Tibial artery (tissue), 4 donors: ENCODE results near the gene TP53RK.

Experiments used
- DNase-seq, 2 donors: peaks; one replicate each; pipeline ENCODE4 v3.0.0-alpha.2; 2019
- H3K27ac ChIP-seq, 2 donors: fragments of 200-600 bp; sonication (generic) in 1 of 2; 1 replicate in 1 of 2; 2 replicates in 1 of 2; pipeline ENCODE4 v1.5.1; 2018 to 2019; ENCODE audit warnings: mild to moderate bottlenecking in 1 of 2
- H3K27me3 ChIP-seq, 2 donors: fragments of 200-600 bp; sonication (generic) in 1 of 2; one replicate each; pipeline versions ENCODE4 v1.5.1 to v1.6.0; 2016 to 2019
- H3K36me3 ChIP-seq, 3 donors: fragments of 200-600 bp; sonication (generic) in 2 of 3; one replicate each; pipeline ENCODE4 v1.5.1; 2016 to 2019; ENCODE audit warnings: mild to moderate bottlenecking in 2 of 3
- H3K4me1 ChIP-seq, 4 donors: fragments of 200-600 bp; sonication (generic) in 2 of 4; 1 replicate in 3 of 4; 2 replicates in 1 of 4; pipeline ENCODE4 v1.5.1; 2016 to 2019
- H3K4me3 ChIP-seq, 2 donors: fragments of 200-600 bp; sonication (generic) in 1 of 2; 1 replicate in 1 of 2; 2 replicates in 1 of 2; pipeline ENCODE4 v1.5.1; 2018 to 2019; ENCODE audit warnings: mild to moderate bottlenecking in 2 of 2
- H3K9me3 ChIP-seq, 3 donors: fragments of 200-600 bp; sonication (generic) in 1 of 3; one replicate each; pipeline ENCODE4 v1.5.1; 2016 to 2019
- CTCF ChIP-seq, 2 experiments: fragments of 200-600 bp in 1 of 2; fragments of 450-650 bp in 1 of 2; IDR thresholded peaks; one replicate each; pipeline ENCODE4 v1.5.1; 2017 to 2019; ENCODE audit warnings: antibody characterized with exemption in 2 of 2, mild to moderate bottlenecking in 1 of 2, moderate library complexity in 1 of 2
- intact Hi-C: fragments of 100-400 bp; cut with DNase I; formaldehyde crosslinking; loops from one replicate; pipeline ENCODE4 v1.15.0; 2023; ENCODE audit warnings: low total_unique reads

TP53RK gene

GRCh38 chr20:46723039-46723438 lies 33.8 kb upstream of the TP53RK start:
- Histone ChIP-seq H3K4me1 (no peaks in the 10 kb centered on the region), H3K4me3 (no peak overlapping the region), H3K9me3 (peaks cover 0 to 10% (median 3%) of the 10 kb centered on the region in 3 donors), H3K36me3 (peaks cover 0 to 26% (median 20%) of the 10 kb centered on the region in 3 donors), H3K27ac (no peak overlapping the region), H3K27me3 (no peaks in the 10 kb centered on the region)
- intact Hi-C loops = no loop called here
- no peak for TF ChIP-seq CTCF (IDR thresholded peaks at IDR 0.05)
- DNase-seq = no peak

DNA sequence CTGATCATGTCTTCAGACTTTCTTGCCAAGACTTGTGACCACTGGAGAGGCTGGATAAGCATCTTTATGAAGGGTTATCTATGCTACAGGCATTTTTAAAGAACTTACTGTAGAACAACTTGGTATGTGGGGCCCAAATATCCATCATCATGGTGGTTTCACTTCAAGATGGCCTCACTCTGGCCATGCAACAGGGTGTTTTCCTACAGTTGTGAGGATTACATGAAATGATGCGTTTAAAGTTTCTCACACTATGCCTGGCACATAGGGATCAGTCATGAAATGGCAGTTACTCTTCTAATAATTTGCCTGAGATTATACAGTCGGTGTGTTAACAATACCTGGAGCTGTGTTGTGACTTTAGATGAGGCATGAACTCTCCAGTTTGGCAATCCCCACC lies 33.2 kb upstream of the TP53RK start:
- TF ChIP-seq CTCF (IDR thresholded peaks at IDR 0.05) = no peak
- intact Hi-C loops = no loop called here
- no peaks in the 10 kb centered on the region for H3K27me3 ChIP-seq
- no peak for DNase-seq
- H3K4me3 ChIP-seq = no peak overlapping the region
- H3K36me3 ChIP-seq = peaks cover 0 to 23% (median 20%) of the 10 kb centered on the region in 3 donors
- peaks cover 0 to 10% (median 3%) of the 10 kb centered on the region in 3 donors for H3K9me3 ChIP-seq
- H3K27ac ChIP-seq = no peak overlapping the region
- H3K4me1 ChIP-seq = no peaks in the 10 kb centered on the region

DNA sequence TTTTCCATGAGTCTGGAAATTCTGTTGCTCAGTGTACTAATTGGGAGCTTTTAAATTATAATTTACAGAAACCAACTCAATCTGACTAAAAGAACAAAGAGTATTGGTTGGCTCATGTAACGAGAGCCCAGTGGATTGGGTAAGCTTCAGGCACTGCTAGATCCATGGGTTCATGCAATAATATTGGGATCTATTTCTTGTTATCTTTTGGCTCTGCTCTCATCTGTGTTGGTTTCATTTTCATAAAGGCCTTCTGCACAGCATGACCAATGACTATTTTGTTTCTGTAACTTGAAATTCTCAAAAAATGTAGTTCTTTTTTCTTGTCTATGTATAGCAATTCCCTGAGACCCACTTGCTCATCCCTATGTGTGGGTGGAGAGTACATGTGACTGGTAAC lies 32.2 kb upstream of the TP53RK start:
- H3K27me3 ChIP-seq = no peaks in the 10 kb centered on the region
- intact Hi-C loops = no loop called here

GRCh38 chr20:46720776-46721425 lies 31.7 kb upstream of the TP53RK start:
- no peak for TF ChIP-seq CTCF (IDR thresholded peaks at IDR 0.05)
- no peak for DNase-seq
- H3K4me1 ChIP-seq = no peaks in the 10 kb centered on the region
- no peak overlapping the region for H3K27ac ChIP-seq
- H3K4me3 ChIP-seq = no peak overlapping the region
- intact Hi-C loops = no loop called here
- no peaks in the 10 kb centered on the region for H3K27me3 ChIP-seq
- H3K9me3 ChIP-seq = peaks cover 0 to 10% (median 3%) of the 10 kb centered on the region in 3 donors
- H3K36me3 ChIP-seq = peaks cover 0 to 15% (median 9%) of the 10 kb centered on the region in 3 donors

More for the DNA sequence above, 32.2 kb upstream of the TP53RK start:
- peaks cover 0 to 10% (median 3%) of the 10 kb centered on the region in 3 donors for H3K9me3 ChIP-seq
- H3K4me1 ChIP-seq = no peaks in the 10 kb centered on the region
- no peak for DNase-seq
- peaks cover 0 to 20% (median 15%) of the 10 kb centered on the region in 3 donors for H3K36me3 ChIP-seq
- TF ChIP-seq CTCF (IDR thresholded peaks at IDR 0.05) = no peak
- no peak overlapping the region for H3K4me3 ChIP-seq
- H3K27ac ChIP-seq = no peak overlapping the region

GRCh38 chr20:46720019-46720418 lies 30.8 kb upstream of the TP53RK start:
- no peak overlapping the region for H3K4me3 ChIP-seq
- H3K4me1 ChIP-seq = peaks cover 0 to 2% (median 0%) of the 10 kb centered on the region in 4 donors
- intact Hi-C loops = no loop called here
- H3K27ac ChIP-seq = no peak overlapping the region
- no peaks in the 10 kb centered on the region for H3K27me3 ChIP-seq
- TF ChIP-seq CTCF (IDR thresholded peaks at IDR 0.05) = no peak
- peaks cover 0 to 7% (median under 1%) of the 10 kb centered on the region in 3 donors for H3K36me3 ChIP-seq
- H3K9me3 ChIP-seq = peaks cover 0 to 10% (median 3%) of the 10 kb centered on the region in 3 donors
- no peak for DNase-seq
